ENCODE results near the gene TMEM240.
"Not testable (repeated sequence)": the region's sequence is repeated elsewhere in the genome, so short reads cannot be mapped to it uniquely, and the experiment has no call there.

TMEM240 gene

GRCh38 chr1:1540090-1540817 lies at the start of gene TMEM240:
Gene TMEM240 (minus strand): TSS chr1:1540624. CDS start chr1:1540346, 278 bp downstream.
- peak; percentile 42 for DNase-seq

- no peak for DNase-seq
Observed at GRCh38 chr1:1583347-1584010, 43.1 kb upstream of the TMEM240 start.

- no peak for DNase-seq
Observed at GRCh38 chr1:1582585-1583346, 42.3 kb upstream of the TMEM240 start.

- DNase-seq: no peak
Observed at GRCh38 chr1:1578371-1578940, 38.0 kb upstream of the TMEM240 start.

- DNase-seq: no peak
Observed at GRCh38 chr1:1577367-1578011, 37.1 kb upstream of the TMEM240 start.

- DNase-seq: peak; percentile 94
Observed at GRCh38 chr1:1574721-1575537, 34.5 kb upstream of the TMEM240 start, which contains the start of gene SSU72. Gene SSU72 (minus strand): TSS chr1:1574863. CDS start chr1:1574557, 306 bp downstream.

GRCh38 chr1:1573843-1574720 lies 33.7 kb upstream of the TMEM240 start:
- DNase-seq: peak; percentile 62

GRCh38 chr1:1569341-1569740 lies 28.9 kb upstream of the TMEM240 start:
- DNase-seq: no peak

- no peak for DNase-seq
Observed at GRCh38 chr1:1567891-1568291, 27.5 kb upstream of the TMEM240 start.

- no peak for DNase-seq
Observed at GRCh38 chr1:1567152-1567875, 26.9 kb upstream of the TMEM240 start.

- no peak for DNase-seq
Observed at GRCh38 chr1:1565340-1565739, 24.9 kb upstream of the TMEM240 start.

- DNase-seq: no peak
Observed at GRCh38 chr1:1564268-1564667, 23.8 kb upstream of the TMEM240 start.

- DNase-seq: no peak
Observed at GRCh38 chr1:1563688-1564087, 23.3 kb upstream of the TMEM240 start.

- DNase-seq: no peak
Observed at GRCh38 chr1:1562556-1563195, 22.3 kb upstream of the TMEM240 start.

GRCh38 chr1:1561801-1562470 lies 21.5 kb upstream of the TMEM240 start:
- DNase-seq: no peak

GRCh38 chr1:1560178-1560577 lies 19.8 kb upstream of the TMEM240 start:
- DNase-seq: no peak

GRCh38 chr1:1559066-1559465 lies 18.6 kb upstream of the TMEM240 start:
- DNase-seq: no peak

- no peak for DNase-seq
Observed at GRCh38 chr1:1558591-1558990, 18.2 kb upstream of the TMEM240 start.

- not testable (repeated sequence) for DNase-seq
Observed at GRCh38 chr1:1557688-1558087, 17.3 kb upstream of the TMEM240 start.

All from activated CD4-positive, alpha-beta T cell treated with anti-CD3 and anti-CD28 coated beads, Interleukin-2, amount 50 U/mL, for 16 hours (primary cell).